HG03103 (cell line): Measurements from ENCODE around the gene DOLK.
"Not testable (repeated sequence)": the region's sequence is repeated elsewhere in the genome, so short reads cannot be mapped to it uniquely, and the experiment has no call there.

Source experiments
- ATAC-seq: cut with Tn5 transposase; IDR thresholded peaks from one replicate; pipeline ENCODE4 v1.9.1; 2021; ENCODE audit warnings: low read depth; ENCODE audit not compliant: unreplicated experiment

DOLK gene

DNA sequence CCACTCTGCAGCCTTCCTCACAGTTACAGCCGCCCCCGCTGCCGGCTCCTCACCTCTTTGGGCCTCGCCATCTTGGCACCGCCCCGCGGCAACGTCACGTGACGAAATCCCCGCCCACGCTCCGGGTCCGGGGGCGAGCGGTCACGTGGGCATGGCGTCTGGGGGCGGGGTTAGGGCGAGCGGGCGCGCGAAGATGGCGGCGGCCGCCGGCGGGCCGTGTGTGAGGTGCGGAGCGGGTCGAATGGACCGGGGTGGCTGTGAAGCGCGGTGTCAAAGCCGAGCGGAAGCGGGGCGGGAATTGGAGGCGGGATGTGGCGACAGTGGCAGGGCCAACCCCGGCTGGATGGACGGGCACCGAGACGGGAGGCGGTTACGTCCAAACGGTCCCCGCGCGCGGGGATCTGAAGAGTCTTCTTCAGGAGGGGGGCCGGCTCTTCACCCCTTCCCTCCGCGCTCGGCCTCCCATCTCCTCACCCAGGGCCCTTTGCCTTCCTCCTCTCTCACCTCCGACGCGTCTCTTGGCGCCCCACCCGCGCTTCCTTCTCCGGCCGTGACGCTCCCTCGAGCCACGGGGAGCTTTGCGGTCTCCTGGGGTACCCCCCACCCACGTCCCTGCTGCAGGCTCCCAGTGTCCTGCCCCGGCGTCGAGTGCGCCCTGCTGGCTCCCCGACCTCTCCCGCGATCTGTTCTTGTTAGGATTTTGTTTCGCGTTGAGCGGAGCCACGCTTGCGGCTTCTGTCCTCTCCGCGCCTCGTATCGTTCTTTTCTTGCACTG lies at the start of gene DOLK, which contains the start of gene NUP188:
Gene DOLK (minus strand): TSS at position 77 of the 775 bp plus-strand sequence. CDS start 300 bp downstream, outside the sequence.
Gene NUP188 (plus strand): TSS at position 173 of the 775 bp plus-strand sequence. CDS start 21 bp downstream, at position 194.
- peak; percentile 69 for ATAC-seq

- no peak for ATAC-seq
These were observed 48.4 kb upstream of the DOLK start for GRCh38 chr9:128995791-128996190.

GRCh38 chr9:128992995-128993394 lies 45.6 kb upstream of the DOLK start:
- ATAC-seq = no peak

DNA sequence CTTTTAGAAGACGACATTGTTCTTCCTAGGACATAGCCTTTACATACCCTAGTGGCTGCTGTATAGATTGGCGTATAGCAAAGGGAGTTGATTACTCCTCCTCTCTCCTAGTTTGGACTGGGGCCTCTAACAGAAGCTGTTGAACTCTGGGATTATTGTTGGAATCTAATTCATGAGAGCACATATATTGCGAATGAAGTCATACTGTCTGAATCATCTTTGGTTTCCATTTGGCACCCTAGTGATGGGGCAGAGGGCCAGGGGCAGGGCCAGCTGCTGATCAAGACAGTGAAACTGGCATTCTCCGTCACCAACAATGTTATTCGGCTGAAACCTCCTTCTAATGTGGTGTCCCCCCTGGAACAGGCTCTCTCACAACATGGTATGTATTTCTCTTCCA lies 40.4 kb upstream of the DOLK start:
- no peak for ATAC-seq

DNA sequence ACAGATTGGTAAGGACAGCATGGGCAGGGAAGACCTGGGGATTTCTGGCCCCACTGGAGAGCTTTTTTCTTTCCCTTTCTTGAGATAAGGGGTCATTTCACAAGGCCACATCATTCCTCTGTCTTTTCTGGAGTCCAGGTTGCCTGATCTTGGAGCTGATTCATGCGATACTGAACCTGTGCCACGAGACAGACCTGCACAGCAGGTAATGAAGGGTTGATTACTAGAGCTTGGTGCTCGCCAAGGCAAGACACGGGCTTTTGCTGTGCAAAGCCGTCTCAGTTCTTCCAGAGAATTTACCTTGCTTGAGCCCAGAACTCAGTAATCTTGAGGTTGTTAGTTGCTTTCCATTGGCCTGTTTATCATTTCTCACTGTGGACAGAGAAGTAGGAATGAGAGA lies 39.3 kb upstream of the DOLK start:
- ATAC-seq = no peak

DNA sequence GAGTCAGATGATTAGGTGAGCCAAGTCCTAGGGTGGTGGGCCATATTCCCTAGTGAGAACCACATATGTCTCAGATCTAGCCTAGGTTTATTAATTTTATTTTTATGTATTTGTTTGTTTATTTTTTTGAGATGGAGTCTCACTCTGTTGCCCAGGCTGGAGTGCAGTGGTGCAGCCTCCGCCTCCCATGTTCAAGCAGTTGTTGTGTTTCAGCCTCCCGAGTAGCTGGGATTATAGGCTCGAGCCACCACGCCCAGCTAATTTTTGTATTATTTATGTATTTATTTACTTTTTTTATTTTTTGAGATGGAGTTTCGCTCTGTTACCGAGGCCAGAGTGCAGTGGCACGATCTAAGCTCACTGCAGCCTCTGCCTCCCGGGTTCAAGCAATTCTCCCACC lies 36.1 kb upstream of the DOLK start:
- no peak for ATAC-seq

DNA sequence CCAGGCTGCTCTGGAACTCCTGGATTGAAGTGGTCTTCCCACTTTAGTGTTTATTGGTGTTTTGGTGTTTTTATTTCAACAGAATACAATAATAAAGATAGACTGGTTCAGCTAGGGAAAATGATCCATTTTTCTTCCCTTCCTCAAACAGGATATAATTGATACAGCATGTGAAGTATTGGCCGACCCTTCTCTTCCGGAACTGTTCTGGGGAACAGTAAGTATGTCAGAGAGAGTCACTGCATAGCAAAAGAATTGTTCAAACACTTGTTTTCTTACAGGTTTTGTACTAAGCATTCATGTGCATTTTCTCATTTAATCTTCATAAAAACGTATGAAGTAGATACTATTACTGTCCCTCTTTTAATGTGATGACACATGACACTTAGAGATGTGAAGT lies 31.7 kb upstream of the DOLK start:
- no peak for ATAC-seq

DNA sequence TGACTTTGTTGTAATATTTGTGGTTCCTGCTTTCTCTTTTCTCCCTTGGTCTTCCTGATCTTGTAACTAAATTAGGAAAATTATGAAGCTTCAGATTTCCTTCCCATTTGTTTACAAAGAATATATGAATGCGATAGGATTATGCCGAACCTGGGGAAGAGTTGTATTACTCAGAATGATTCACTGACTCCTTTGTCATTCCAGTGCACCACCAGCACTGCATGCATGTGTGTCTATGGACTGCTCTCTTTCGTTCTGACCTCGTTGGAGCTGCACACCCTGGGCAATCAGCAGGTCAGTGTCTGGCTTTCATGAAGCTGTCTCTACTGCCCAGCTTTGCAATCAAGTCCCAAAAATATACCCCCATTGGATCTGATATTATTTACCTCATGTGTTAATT lies 25.6 kb upstream of the DOLK start:
- ATAC-seq = no peak

GRCh38 chr9:128969491-128969890 lies 22.1 kb upstream of the DOLK start:
- ATAC-seq = no peak

- ATAC-seq = not testable (repeated sequence)
These were observed 14.0 kb upstream of the DOLK start for GRCh38 chr9:128961403-128961802.

DNA sequence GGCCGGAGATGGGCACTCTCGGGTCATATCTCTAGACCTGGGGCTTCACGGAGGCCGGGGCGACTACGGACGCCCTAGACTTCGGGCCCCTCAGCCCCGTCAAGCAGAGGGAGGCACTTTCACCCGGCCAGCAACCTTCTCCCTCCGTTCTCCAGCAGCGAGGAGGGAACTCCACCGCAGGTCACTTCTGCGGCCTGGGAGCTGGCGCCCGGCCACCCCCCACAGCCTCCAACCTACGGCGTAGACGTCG lies 201 bp downstream of the DOLK start:
- no peak for ATAC-seq

DNA sequence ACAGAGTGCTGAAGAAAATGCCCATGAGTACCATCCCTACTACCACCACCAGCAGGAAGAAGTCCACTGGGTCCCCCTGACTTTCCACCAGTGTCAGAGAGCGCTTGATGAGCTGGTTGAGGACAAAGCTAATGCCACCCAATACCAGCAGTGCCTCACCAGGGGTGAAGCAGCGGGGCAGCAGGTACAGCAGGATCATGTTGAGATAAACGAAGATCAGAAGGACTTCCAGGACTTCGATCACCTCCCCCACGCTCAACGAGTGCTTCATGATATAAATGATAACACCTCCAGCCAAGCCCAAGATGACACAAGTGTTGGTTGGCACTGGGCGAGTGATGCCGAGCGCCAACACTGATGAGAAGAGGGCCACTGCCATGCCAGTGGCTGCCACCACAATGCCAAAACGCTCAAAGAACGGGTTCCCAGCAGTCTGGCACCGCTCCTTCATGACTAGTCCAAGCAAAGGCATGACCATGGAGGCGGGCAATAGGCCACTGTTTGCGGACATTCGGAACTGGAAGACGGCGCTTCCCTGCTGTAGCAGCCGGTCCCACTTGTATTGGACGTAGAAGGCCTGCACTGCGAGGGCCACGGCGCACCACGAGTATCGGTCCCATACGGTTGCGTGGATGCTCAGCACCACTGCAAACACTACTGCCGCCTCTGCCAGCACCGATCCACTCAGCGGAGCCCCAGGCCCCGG lies 679 bp downstream of the DOLK start:
- peak; percentile 13 for ATAC-seq

GRCh38 chr9:128945798-128946501 lies 1.5 kb downstream of the DOLK start:
- no peak for ATAC-seq

GRCh38 chr9:128944966-128945365 lies 2.4 kb downstream of the DOLK start:
- not testable (repeated sequence) for ATAC-seq

- no peak for ATAC-seq
These were observed 3.4 kb downstream of the DOLK start for GRCh38 chr9:128943832-128944620.

- ATAC-seq = no peak
These were observed 6.3 kb downstream of the DOLK start for GRCh38 chr9:128940946-128941755.

GRCh38 chr9:128940271-128940921 lies 7.0 kb downstream of the DOLK start:
- ATAC-seq = no peak

- ATAC-seq = no peak
These were observed 9.9 kb downstream of the DOLK start for GRCh38 chr9:128937310-128938165.
